Gastrocnemius medialis (tissue), 4 donors: ENCODE measurements around the gene EGR1.

ENCODE experiments used
- CTCF ChIP-seq, 5 experiments: fragments of 450-650 bp in 3 of 5; fragments of 200-600 bp in 2 of 5; sonication (generic) in 2 of 5; IDR thresholded peaks in 4 of 5; conservative IDR thresholded peaks in 1 of 5; 1 replicate in 4 of 5; 2 replicates in 1 of 5; pipeline ENCODE4 v1.5.1; 2016 to 2019; ENCODE audit warnings: antibody characterized with exemption in 5 of 5, mild to moderate bottlenecking in 3 of 5, moderate library complexity in 3 of 5
- POLR2A ChIP-seq, 2 donors: fragments of 450-650 bp; IDR thresholded peaks; one replicate each; pipeline ENCODE4 v1.6.1; 2017; ENCODE audit warnings: antibody characterized with exemption in 2 of 2, mild to moderate bottlenecking in 2 of 2, moderate library complexity in 2 of 2

GRCh38 chr5:138469540-138470321 lies 4.5 kb downstream of the EGR1 start:
- TF ChIP-seq CTCF (IDR thresholded peaks at IDR 0.05 in 4 of 5, conservative IDR thresholded peaks at IDR 0.05 in 1 of 5) (no peak), POLR2A (IDR thresholded peaks at IDR 0.05) (no peak)
